HG02938 (cell line): ENCODE measurements around the gene BET1L.
"Not testable (repeated sequence)": the region's sequence is repeated elsewhere in the genome, so short reads cannot be mapped to it uniquely, and the experiment has no call there.

Experiments
- ATAC-seq: cut with Tn5 transposase; IDR thresholded peaks from one replicate; pipeline ENCODE4 v1.9.1; 2021; ENCODE audit warnings: mild to moderate bottlenecking, moderate library complexity; ENCODE audit not compliant: unreplicated experiment

BET1L gene, protein sequence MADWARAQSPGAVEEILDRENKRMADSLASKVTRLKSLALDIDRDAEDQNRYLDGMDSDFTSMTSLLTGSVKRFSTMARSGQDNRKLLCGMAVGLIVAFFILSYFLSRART

GRCh38 chr11:207208-207862, at the start of gene BET1L, which contains the start of gene RIC8A:
Gene BET1L (minus strand): TSS chr11:207399. CDS start chr11:207321, 78 bp downstream.
Gene RIC8A (plus strand): TSS chr11:207708. CDS start chr11:208855, 1,147 bp downstream.
- peak; percentile 72 for ATAC-seq

GRCh38 chr11:255816-256215, 48.6 kb upstream of the BET1L start:
- ATAC-seq, result no peak

DNA sequence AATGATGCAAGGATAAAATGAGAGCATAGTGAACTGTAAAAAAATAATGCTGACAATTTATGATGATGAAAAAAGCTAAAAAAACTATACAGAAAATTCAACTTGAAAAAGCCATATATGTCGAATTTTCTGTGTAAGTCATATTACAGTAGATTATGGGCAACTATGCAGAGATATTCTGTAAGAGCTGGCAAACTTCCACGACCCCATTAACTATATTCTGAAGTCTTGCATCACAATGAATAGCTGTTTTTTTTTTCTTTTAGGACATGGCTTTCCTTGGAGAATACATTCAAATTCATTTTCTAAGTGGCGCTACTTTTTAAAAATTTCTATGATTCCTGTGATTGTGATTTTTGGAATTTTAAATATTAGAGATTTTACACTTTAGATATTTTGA, 48.0 kb upstream of the BET1L start:
- no peak for ATAC-seq

DNA sequence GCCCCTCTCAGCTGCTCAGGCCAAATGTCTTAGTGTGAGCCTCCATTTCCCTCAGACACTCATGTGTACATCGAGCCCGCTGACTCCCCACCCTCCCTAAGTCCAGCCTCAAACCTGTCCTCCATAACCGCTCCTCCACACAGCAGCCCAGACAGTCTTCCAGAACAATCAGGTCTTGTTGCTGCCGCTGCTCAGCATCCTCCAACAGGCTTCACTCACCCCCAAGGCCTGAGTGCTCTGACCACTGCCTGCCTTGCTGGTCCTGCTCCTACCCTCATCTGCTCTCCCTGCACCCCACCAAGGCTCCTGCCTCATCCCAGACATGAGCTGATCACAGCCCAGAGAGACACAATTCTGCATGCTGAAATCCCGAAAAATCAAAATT, 46.7 kb upstream of the BET1L start:
- ATAC-seq, result no peak

DNA sequence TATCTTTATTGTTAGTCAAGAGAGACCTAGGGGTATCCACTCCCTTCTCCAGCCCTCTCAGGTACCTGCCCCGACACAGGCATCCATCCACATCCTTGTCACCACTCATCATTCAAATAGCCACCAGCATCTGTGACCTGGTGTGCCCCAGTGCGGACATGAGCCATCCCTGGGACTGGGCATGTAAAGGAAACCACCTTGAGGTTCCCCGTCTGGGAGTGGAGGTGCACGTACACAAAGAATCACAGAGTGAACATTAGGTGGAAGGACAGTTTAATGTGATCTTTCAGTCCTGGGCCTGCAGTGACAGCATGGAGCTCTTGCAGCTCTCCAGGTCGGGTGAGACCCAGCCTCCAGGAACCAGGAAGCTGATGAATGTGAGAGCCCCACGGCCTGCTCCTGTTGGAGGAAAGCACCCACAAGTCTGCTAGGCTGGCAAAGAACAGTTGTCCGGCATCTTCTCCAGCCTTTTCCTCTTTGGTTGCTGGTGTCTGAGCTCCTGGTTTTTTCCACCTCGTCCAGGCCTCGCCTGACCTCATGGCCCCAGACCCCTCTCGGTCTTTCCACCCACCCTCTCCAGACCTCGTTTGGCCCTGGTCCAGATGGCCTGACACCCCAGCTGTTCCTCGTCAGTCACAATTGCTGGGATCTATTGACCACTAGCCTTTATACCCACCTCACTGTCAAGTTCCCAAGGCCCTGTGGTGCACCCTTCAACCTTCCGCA, 46.1 kb upstream of the BET1L start:
- no peak for ATAC-seq

GRCh38 chr11:252666-253065, 45.5 kb upstream of the BET1L start:
- no peak for ATAC-seq

DNA sequence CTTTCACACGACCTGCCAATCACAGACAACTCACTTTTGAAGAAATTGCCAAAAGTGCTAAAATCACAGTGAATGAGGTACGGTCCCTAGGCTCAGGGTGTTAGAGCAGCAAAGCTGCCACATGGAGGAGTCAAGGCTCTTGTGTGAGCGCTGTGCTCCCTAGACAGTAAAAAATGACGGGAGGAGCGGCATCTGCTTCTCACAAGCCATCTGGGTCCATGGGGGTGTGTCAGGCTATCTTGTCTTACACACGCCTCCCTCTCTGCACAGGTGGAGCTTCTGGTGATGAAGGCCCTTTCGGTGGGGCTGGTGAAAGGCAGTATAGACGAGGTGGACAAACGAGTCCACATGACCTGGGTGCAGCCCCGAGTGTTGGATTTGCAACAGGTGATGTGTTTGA, 44.4 kb upstream of the BET1L start:
- no peak for ATAC-seq

DNA sequence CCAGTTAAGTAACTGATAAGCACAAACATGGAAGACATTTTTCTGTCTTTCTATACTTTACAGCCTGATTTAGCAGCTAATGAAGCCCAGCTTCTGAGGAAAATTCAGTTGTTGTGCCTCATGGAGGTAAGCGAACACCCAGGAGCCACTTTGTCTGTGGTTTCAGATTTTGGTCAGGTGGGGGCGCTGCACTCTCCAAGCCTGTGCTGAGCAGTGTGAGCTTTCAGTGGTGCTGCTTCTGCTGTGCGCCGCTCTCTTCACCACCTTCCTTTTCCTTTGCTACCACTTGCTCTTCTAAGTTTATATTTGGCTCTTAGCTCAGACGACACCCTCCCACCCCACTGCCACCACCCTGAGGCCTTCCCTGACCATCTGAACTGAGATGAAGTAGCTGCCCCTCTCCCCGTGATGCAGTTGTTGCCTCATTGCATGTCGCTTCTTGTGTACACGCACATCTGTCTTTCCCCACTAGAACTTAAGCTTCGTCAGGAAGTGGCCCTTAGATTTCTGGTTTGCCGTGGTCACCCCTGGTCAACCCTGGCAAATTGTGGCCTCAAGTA, 43.6 kb upstream of the BET1L start:
- no peak for ATAC-seq

- ATAC-seq, result no peak
Observed at GRCh38 chr11:250274-250673, 43.1 kb upstream of the BET1L start.

DNA sequence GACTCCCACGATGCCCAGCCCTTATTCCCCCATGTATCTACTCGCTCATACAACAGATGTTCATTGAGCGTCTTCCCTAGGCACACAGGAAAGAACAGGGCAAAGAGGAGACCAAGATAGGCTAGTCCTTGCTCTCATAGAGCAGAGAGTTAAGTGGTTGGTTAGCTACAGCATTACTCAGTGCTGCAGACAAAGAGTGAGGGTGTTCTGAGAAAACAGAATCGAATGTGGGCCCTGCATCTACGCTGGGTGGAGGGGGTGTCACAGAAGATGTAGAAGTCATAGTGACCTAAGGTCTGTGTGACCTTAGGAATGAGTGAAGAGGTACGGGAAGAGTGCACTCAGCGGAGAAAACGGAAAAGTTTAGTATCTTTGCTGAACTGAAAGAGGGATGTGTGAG, 41.9 kb upstream of the BET1L start:
- ATAC-seq, result no peak

- no peak for ATAC-seq
Observed at GRCh38 chr11:244376-244775, 37.2 kb upstream of the BET1L start.

GRCh38 chr11:241634-242033, 34.4 kb upstream of the BET1L start:
- ATAC-seq, result no peak

DNA sequence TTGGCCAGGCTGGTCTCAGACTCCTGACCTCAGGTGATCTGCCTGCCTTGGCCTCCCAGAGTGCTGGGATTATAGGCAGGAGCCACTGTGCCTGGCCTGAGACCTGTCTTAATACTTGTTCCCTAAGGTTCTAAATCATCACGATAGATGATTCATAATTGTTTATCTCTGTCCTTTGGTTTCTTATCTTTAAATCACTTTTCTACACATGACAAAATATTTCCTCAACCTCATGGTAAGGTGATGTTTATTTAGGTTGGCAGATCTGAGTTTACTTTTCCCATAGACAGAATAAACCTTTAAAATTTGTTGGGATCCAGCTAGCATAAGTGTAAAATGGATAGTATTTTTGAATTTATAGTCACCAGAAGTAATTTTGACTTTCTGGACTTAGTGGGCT, 33.1 kb upstream of the BET1L start:
- no peak for ATAC-seq

- not testable (repeated sequence) for ATAC-seq
Observed at GRCh38 chr11:238346-238745, 31.1 kb upstream of the BET1L start.

- ATAC-seq, result peak; percentile 69
Observed at GRCh38 chr11:236774-237767, 29.9 kb upstream of the BET1L start, which contains the start of gene PSMD13. Gene PSMD13 (plus strand): TSS chr11:236976. CDS start chr11:237050, 74 bp downstream.

GRCh38 chr11:235997-236773, 29.0 kb upstream of the BET1L start, which contains the start of gene SIRT3:
Gene SIRT3 (minus strand): TSS chr11:236342. CDS start chr11:236328, 14 bp downstream.
- ATAC-seq, result peak; percentile 75

DNA sequence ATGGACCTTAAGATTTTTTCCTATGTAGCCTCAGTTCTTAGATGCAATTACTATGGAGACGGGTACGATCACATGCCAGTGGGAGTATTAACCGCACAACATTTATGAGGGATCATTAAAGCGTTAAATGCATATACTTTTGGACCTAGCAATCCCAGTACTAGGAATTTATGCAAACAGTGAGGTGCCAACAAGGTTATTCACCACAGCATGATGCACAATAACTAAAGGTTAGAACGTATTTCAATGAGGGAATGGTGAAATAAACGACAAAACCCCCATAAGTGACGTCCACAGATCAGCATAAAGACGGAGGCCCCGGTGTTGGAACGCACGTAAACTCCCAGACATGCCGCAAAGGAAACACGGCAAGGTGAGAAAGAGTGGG, 28.4 kb upstream of the BET1L start:
- ATAC-seq, result no peak

- no peak for ATAC-seq
Observed at GRCh38 chr11:235180-235579, 28.0 kb upstream of the BET1L start.

- no peak for ATAC-seq
Observed at GRCh38 chr11:232783-233565, 25.8 kb upstream of the BET1L start.
